Breast epithelium (tissue), 3 donors: ENCODE results near the gene TNFRSF17.

Experiments used
- CTCF ChIP-seq, 3 donors: fragments of 450-650 bp; IDR thresholded peaks; one replicate each; pipeline ENCODE4 v1.5.1; 2016 to 2017; ENCODE audit warnings: antibody characterized with exemption in 3 of 3, mild to moderate bottlenecking in 3 of 3, moderate library complexity in 3 of 3
- POLR2A ChIP-seq: fragments of 450-650 bp; IDR thresholded peaks from one replicate; pipeline ENCODE4 v1.6.1; 2016; ENCODE audit warnings: antibody characterized with exemption, mild to moderate bottlenecking, moderate library complexity
- POLR2AphosphoS5 ChIP-seq, 3 donors: sonication (generic); formaldehyde crosslinking; IDR thresholded peaks; one replicate each; pipeline ENCODE4 v1.6.1; 2017; ENCODE audit warnings: antibody characterized with exemption in 3 of 3

DNA sequence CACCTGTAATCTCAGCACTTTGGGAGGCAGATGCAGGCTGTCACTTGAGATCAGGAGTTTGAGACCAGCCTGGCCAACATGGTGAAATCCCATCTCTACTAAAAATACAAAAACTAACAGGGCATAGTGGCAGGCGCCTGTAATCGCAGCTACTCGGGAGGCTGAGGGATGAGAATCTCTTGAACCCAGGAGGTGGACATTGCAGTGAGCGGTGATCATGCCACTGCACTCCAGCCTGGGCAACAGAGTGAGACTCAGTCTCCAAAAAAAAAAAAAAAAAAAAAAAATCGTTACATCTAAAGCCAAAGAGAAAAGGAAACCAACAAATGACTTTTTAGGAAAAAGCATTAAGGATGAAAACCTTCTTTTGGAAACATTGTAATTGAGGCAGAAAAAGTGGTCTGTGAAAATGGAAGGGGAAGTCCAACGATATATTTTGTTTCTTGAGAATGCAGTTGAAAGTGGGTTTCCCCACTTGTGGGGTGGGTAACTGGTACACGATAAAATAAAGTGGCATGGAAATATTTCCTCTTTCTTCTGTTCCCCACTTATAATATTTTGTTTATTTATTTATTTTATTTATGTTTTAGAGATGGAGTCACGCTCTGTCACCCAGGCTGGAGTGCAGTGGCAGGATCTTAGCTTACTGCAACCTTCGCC is 14.1 kb downstream of the TNFRSF17 start:
- TF ChIP-seq CTCF (IDR thresholded peaks at IDR 0.05) (no peak), POLR2AphosphoS5 (IDR thresholded peaks at IDR 0.05) (no peak), POLR2A (no peak)
